ENCODE measurements around the gene WDR36. TPM values are rescaled to one million over a fixed set of nuclear protein-coding genes. Genes with fewer than 3 reads are reported as not detected.

The WDR36 gene
- total RNA-seq, 4 donors from 2014 or later: 13.6 to 28.2 (median 22.3) TPM

DNA sequence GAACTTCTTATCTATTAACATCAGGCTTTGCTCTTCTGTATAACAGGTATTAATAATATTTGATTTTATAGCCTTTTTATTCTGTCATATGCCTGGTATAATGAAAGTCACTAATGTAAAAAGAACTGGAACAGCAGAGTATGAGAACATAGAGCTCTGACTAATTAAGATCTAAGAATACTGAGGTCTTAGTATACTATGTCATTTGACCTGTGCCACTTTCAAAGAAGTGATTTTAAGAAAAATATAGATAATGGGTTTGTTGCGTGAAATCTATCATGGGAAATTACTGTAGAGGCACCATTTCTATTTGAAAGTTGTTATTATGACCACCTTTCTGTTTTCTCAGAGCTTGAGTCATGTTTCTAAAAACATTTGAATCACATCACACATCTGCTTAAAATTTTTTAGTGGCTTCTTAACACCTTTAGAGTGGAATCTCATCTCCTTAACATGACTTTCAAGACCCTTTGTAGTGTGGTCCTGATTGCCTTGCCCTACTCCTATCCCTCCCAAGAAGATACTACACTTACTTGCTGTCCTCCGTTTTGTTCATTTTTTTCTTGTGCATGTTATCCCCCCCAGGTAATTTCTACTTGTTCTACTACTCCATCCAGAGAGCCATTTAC is 14.3 kb downstream of the WDR36 start:
- no peaks in the 10 kb centered on the region for H3K4me1 ChIP-seq
- DNase-seq: no peak
- ATAC-seq: no peak
- no peak overlapping the region for H3K4me3 ChIP-seq
- in situ Hi-C loops (cut with MboI; ENCODE audit: low sequenced_read_pairs in 4 of 4) (loop anchor here in 1 of 4 donors (25.0 kb wide), 1 partner anchor 344 kb away; no protein-coding TSS in a partner anchor), intact Hi-C loops (cut with DNase I; ENCODE audit: low total_unique reads) (no loop called here)
- peaks cover 4 to 89% of the 10 kb centered on the region in 2 donors for H3K36me3 ChIP-seq
- no peak overlapping the region for H3K27ac ChIP-seq
- H3K9me3 ChIP-seq: no peaks in the 10 kb centered on the region
- TF ChIP-seq CTCF (IDR thresholded peaks at IDR 0.05 in 4 of 5, conservative IDR thresholded peaks at IDR 0.05 in 1 of 5) (no peak), POLR2A (IDR thresholded peaks at IDR 0.05) (no peak)
- no peaks in the 10 kb centered on the region for H3K27me3 ChIP-seq

GRCh38 chr5:111107371-111107770 is 15.2 kb downstream of the WDR36 start:
- no peaks in the 10 kb centered on the region for H3K4me1 ChIP-seq
- no peaks in the 10 kb centered on the region for H3K27me3 ChIP-seq
- no peaks in the 10 kb centered on the region for H3K9me3 ChIP-seq
- no peak for DNase-seq
- TF ChIP-seq CTCF (IDR thresholded peaks at IDR 0.05 in 4 of 5, conservative IDR thresholded peaks at IDR 0.05 in 1 of 5): no peak
- no peak for TF ChIP-seq POLR2A (IDR thresholded peaks at IDR 0.05)
- peaks cover 4 to 92% of the 10 kb centered on the region in 2 donors for H3K36me3 ChIP-seq
- intact Hi-C loops (cut with DNase I; ENCODE audit: low total_unique reads): no loop called here
- H3K27ac ChIP-seq: no peak overlapping the region
- no peak for ATAC-seq
- H3K4me3 ChIP-seq: no peak overlapping the region
- in situ Hi-C loops (cut with MboI; ENCODE audit: low sequenced_read_pairs in 4 of 4): loop anchor here in 1 of 4 donors (25.0 kb wide), 1 partner anchor 345 kb away; no protein-coding TSS in a partner anchor

DNA sequence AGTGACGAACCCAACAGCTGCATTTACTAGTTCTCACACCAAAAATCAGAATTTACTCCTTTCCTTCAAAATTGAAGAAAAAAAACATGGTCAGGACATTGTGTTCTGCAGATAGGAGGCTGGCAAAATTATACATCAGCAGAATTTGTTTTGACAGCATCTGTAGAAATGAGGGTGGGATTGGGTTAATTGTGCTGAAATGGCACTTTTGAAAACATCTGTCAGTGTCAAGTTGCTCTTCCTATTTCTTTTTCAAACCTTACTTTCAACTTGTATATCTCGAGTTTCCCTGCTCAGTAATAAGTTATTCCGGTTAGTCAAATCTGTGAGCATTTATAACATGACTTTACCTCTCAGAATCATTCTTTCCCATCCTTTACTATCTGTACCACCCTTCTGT is 19.8 kb downstream of the WDR36 start:
- intact Hi-C loops (cut with DNase I; ENCODE audit: low total_unique reads): no loop called here
- Histone ChIP-seq H3K36me3 (peaks cover 4 to 72% of the 10 kb centered on the region in 2 donors), H3K27me3 (no peaks in the 10 kb centered on the region), H3K9me3 (no peaks in the 10 kb centered on the region), H3K4me3 (no peak overlapping the region), H3K27ac (no peak overlapping the region), H3K4me1 (no peaks in the 10 kb centered on the region)
- ATAC-seq (no peak), DNase-seq (no peak)
- in situ Hi-C loops (cut with MboI; ENCODE audit: low sequenced_read_pairs in 4 of 4): loop anchor here in 1 of 4 donors (25.0 kb wide), 1 partner anchor 350 kb away; no protein-coding TSS in a partner anchor
- no peak for TF ChIP-seq CTCF (IDR thresholded peaks at IDR 0.05 in 4 of 5, conservative IDR thresholded peaks at IDR 0.05 in 1 of 5)

GRCh38 chr5:111113678-111114077 is 21.5 kb downstream of the WDR36 start:
- TF ChIP-seq POLR2A (IDR thresholded peaks at IDR 0.05) (no peak), CTCF (IDR thresholded peaks at IDR 0.05 in 4 of 5, conservative IDR thresholded peaks at IDR 0.05 in 1 of 5) (no peak)
- Histone ChIP-seq H3K4me1 (no peaks in the 10 kb centered on the region), H3K36me3 (peaks cover 0 to 71% of the 10 kb centered on the region in 2 donors), H3K27me3 (no peaks in the 10 kb centered on the region), H3K4me3 (no peak overlapping the region), H3K9me3 (no peaks in the 10 kb centered on the region), H3K27ac (no peak overlapping the region)
- in situ Hi-C loops (cut with MboI; ENCODE audit: low sequenced_read_pairs in 4 of 4): loop anchor here in 1 of 4 donors (25.0 kb wide), 1 partner anchor 351 kb away; no protein-coding TSS in a partner anchor
- DNase-seq (no peak), ATAC-seq (no peak)
- intact Hi-C loops (cut with DNase I; ENCODE audit: low total_unique reads): no loop called here
